SK-N-SH (cell line): ENCODE results near the gene UBC.

Source experiments
- CTCF ChIP-seq: fragments of 200-600 bp; sonication (generic); IDR thresholded peaks from 2 replicates; pipeline ENCODE4 v1.6.1; 2017; ENCODE audit warnings: antibody characterized with exemption, mild to moderate bottlenecking, moderate library complexity
- ELF1 ChIP-seq: IDR thresholded peaks from 2 replicates; pipeline ENCODE4 v1.4.0; 2012
- FOXM1 ChIP-seq: IDR thresholded peaks from 2 replicates; pipeline ENCODE4 v1.4.0; 2012; ENCODE audit warnings: low read depth, mild to moderate bottlenecking
- MAX ChIP-seq: IDR thresholded peaks from 2 replicates; pipeline ENCODE4 v1.4.0; 2012; ENCODE audit warnings: low read depth
- MEF2A ChIP-seq: IDR thresholded peaks from 2 replicates; pipeline ENCODE4 v1.4.0; 2012; ENCODE audit warnings: low read depth, borderline replicate concordance
- MXI1 ChIP-seq: IDR thresholded peaks from 2 replicates; pipeline ENCODE4 v1.6.1; 2012; ENCODE audit warnings: mild to moderate bottlenecking, low read depth, low read length, improper control_type of control experiment
- POLR2AphosphoS5 ChIP-seq: IDR thresholded peaks from 2 replicates; pipeline ENCODE4 v1.6.1; 2012; ENCODE audit warnings: low read depth, low read length
- RAD21 ChIP-seq: IDR thresholded peaks from 2 replicates; pipeline ENCODE4 v1.6.1; 2012; ENCODE audit warnings: mild to moderate bottlenecking, low read length
- RFX5 ChIP-seq: IDR thresholded peaks from 2 replicates; pipeline ENCODE4 v1.6.1; 2012; ENCODE audit warnings: mild to moderate bottlenecking, improper control_type of control experiment, low read length
- RXRA ChIP-seq: IDR thresholded peaks from 2 replicates; pipeline ENCODE4 v1.4.0; 2012; ENCODE audit warnings: low read depth, mild to moderate bottlenecking, borderline replicate concordance
- SMC3 ChIP-seq: IDR thresholded peaks from 2 replicates; pipeline ENCODE4 v1.6.1; 2012; ENCODE audit warnings: low read depth, low read length, improper control_type of control experiment
- TAF1 ChIP-seq: IDR thresholded peaks from 2 replicates; pipeline ENCODE4 v1.6.1; 2012; ENCODE audit warnings: low read depth, mild to moderate bottlenecking, low read length, moderate library complexity, borderline replicate concordance
- TCF12 ChIP-seq: IDR thresholded peaks from 2 replicates; pipeline ENCODE4 v1.4.0; 2012
- USF2 ChIP-seq: fragments of 150-350 bp; IDR thresholded peaks from 2 replicates; pipeline ENCODE4 v1.6.1; 2017; ENCODE audit warnings: antibody characterized with exemption, low read length, low read depth, borderline replicate concordance

- TF ChIP-seq MAX (no peak), CTCF (no peak), ELF1 (no peak), POLR2AphosphoS5 (no peak), RXRA (no peak), FOXM1 (no peak), TAF1 (no peak), MEF2A (no peak), MXI1 (no peak), USF2 (no peak), SMC3 (no peak), RAD21 (no peak), RFX5 (no peak), TCF12 (no peak)
These were observed 13.9 kb upstream of the UBC start for GRCh38 chr12:124928095-124928911.
